ENCODE data around the gene XXYLT1.

XXYLT1 gene

DNA sequence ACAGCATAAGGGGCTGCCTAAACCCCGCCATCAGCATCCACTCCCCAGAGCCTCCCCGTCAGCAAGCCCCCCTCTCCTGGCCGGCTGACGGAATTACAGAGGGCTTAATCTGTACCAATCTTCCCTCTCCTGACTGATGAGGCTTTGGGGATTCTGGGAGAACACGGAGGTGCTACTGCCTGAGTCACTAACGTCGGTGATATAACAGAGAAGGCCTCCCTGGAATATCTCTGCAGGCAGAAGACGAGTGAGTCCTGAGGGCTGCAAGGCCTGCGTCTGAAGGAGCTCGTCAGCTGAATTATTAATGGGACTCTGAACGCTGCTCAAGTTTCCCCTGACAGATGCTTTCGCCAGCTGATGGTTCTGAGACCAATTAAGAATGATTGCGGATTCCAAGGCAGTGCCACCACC, 147.7 kb downstream of the XXYLT1 start:
- H3K27me3 Mint-ChIP-seq (ENCODE audit: low read depth, poor library complexity) = peaks cover 3% of the 10 kb centered on the region
- H3K27ac Mint-ChIP-seq = no peak overlapping the region
- peak; percentile 33 for TF ChIP-seq CTCF (IDR thresholded peaks at IDR 0.05)
- peak; percentile 26 for DNase-seq
- no peaks in the 10 kb centered on the region for H3K36me3 Mint-ChIP-seq (ENCODE audit: low read depth)
- no peaks in the 10 kb centered on the region for H3K9me3 Mint-ChIP-seq
- H3K4me1 Mint-ChIP-seq = peaks cover 65% of the 10 kb centered on the region
- no peak overlapping the region for H3K4me3 Mint-ChIP-seq

- no peak for TF ChIP-seq CTCF (IDR thresholded peaks at IDR 0.05)
- no peak for DNase-seq
- H3K36me3 Mint-ChIP-seq (ENCODE audit: low read depth) = no peaks in the 10 kb centered on the region
- H3K4me1 Mint-ChIP-seq = peaks cover 71% of the 10 kb centered on the region
- no peaks in the 10 kb centered on the region for H3K9me3 Mint-ChIP-seq
- no peak overlapping the region for H3K27ac Mint-ChIP-seq
- no peak overlapping the region for H3K4me3 Mint-ChIP-seq
- peaks cover 3% of the 10 kb centered on the region for H3K27me3 Mint-ChIP-seq (ENCODE audit: low read depth, poor library complexity)
Observed at GRCh38 chr3:195122261-195122660, 148.7 kb downstream of the XXYLT1 start.

- Mint-ChIP-seq H3K27ac (no peak overlapping the region), H3K36me3 (ENCODE audit: low read depth) (no peaks in the 10 kb centered on the region), H3K4me1 (peaks cover 81% of the 10 kb centered on the region), H3K9me3 (no peaks in the 10 kb centered on the region), H3K27me3 (ENCODE audit: low read depth, poor library complexity) (peaks cover 6% of the 10 kb centered on the region), H3K4me3 (no peak overlapping the region)
- DNase-seq = no peak
- TF ChIP-seq CTCF (IDR thresholded peaks at IDR 0.05) = no peak
Observed at GRCh38 chr3:195120267-195120601, 150.7 kb downstream of the XXYLT1 start.

GRCh38 chr3:195119461-195120266, 151.3 kb downstream of the XXYLT1 start:
- Mint-ChIP-seq H3K36me3 (ENCODE audit: low read depth) (no peaks in the 10 kb centered on the region), H3K4me1 (peaks cover 77% of the 10 kb centered on the region), H3K9me3 (no peaks in the 10 kb centered on the region), H3K27ac (peak overlapping the region; percentile 63), H3K4me3 (no peak overlapping the region), H3K27me3 (ENCODE audit: low read depth, poor library complexity) (peaks cover 6% of the 10 kb centered on the region)
- TF ChIP-seq CTCF (IDR thresholded peaks at IDR 0.05) = no peak
- peak; percentile 33 for DNase-seq

DNA sequence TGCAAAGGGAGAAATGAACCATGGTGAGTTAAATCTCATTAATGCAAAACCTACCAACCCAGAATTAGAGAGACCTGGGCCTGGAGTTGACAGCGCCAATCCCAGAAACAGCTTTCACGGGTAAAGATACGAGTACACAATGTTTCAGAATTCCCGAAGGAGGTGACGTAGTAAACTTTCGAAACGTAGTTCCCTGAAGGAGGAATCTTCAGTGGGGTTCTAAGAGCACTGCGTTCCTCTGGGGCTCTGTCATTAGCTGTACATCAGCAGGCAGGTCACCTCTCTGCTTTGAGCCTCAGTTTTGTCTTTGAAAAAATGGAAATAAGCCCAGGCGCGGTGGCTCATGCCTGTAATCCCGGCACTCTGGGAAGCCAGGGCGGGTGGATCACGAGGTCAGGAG, 152.3 kb downstream of the XXYLT1 start:
- H3K27ac Mint-ChIP-seq = no peak overlapping the region
- DNase-seq = no peak
- H3K9me3 Mint-ChIP-seq = no peaks in the 10 kb centered on the region
- H3K36me3 Mint-ChIP-seq (ENCODE audit: low read depth) = no peaks in the 10 kb centered on the region
- no peak overlapping the region for H3K4me3 Mint-ChIP-seq
- TF ChIP-seq CTCF (IDR thresholded peaks at IDR 0.05) = no peak
- H3K27me3 Mint-ChIP-seq (ENCODE audit: low read depth, poor library complexity) = peaks cover 6% of the 10 kb centered on the region
- H3K4me1 Mint-ChIP-seq = peaks cover 67% of the 10 kb centered on the region

DNA sequence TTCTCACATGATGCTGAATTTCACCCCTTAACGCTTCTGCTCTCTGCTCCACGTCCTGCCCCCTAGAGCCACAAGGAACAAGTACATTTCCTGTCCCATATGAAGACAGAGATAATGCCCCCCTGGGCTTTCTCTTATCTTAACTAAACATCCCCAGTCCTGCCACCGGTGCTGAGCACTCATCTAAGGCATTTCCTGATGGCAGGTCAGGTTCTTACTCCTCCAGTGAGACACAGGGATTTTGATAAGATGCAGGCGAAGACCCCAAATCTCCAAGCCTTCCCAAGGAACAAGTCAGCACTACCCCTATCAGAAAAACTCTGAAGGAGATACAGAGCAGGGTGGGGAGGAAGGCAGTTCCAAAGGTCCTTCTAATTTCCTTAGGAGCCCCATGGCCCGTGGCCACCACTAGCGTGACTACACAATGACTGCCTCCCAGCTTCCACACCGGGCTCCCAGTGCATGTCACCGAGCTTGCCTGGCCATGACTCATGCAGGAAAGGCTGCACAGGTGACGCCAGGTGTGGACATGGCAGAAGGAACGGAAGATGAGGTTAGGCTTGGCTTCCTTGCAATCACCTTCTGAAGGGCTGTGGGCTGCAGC, 152.9 kb downstream of the XXYLT1 start:
- peaks cover 6% of the 10 kb centered on the region for H3K27me3 Mint-ChIP-seq (ENCODE audit: low read depth, poor library complexity)
- H3K4me3 Mint-ChIP-seq = no peak overlapping the region
- H3K4me1 Mint-ChIP-seq = peaks cover 61% of the 10 kb centered on the region
- DNase-seq = no peak
- no peaks in the 10 kb centered on the region for H3K36me3 Mint-ChIP-seq (ENCODE audit: low read depth)
- H3K27ac Mint-ChIP-seq = no peak overlapping the region
- peak; percentile 13 for TF ChIP-seq CTCF (IDR thresholded peaks at IDR 0.05)
- H3K9me3 Mint-ChIP-seq = no peaks in the 10 kb centered on the region

Measured in nephron progenitor cell (in vitro differentiated cells).